Liver (tissue), 9 donors: ENCODE results near the gene PRSS8. TPM values are rescaled to one million over a fixed set of nuclear protein-coding genes. Genes with fewer than 3 reads are reported as not detected.
"Not testable (repeated sequence)": the region's sequence is repeated elsewhere in the genome, so short reads cannot be mapped to it uniquely, and the experiment has no call there.

Source experiments
- DNase-seq: peaks from one replicate; pipeline ENCODE4 v3.0.0-alpha.2; 2017; ENCODE audit warnings: low spot score
- H3K27ac ChIP-seq, 2 donors: one replicate each; pipeline ENCODE4 v1.7.0; 2013; ENCODE audit warnings: inconsistent platforms in 2 of 2, low read length in 2 of 2, control low read depth in 1 of 2, low read depth in 1 of 2, mild to moderate bottlenecking in 1 of 2
- H3K27me3 ChIP-seq, 4 donors: one replicate each; pipeline versions ENCODE4 v1.6.1 to v1.7.0; 2013; ENCODE audit warnings: low read length in 3 of 4, inconsistent platforms in 1 of 4, mild to moderate bottlenecking in 1 of 4, moderate library complexity in 1 of 4; ENCODE audit not compliant: control insufficient read depth in 4 of 4, insufficient read depth in 4 of 4
- H3K36me3 ChIP-seq, 4 donors: one replicate each; pipeline versions ENCODE4 v1.6.1 to v1.7.0; 2013; ENCODE audit warnings: low read length in 3 of 4, mild to moderate bottlenecking in 3 of 4, low read depth in 1 of 4, moderate library complexity in 1 of 4; ENCODE audit not compliant: control insufficient read depth in 4 of 4, insufficient read depth in 3 of 4
- H3K4me1 ChIP-seq, 4 donors: one replicate each; pipeline versions ENCODE4 v1.6.1 to v1.7.0; 2013; ENCODE audit warnings: low read length in 3 of 4, mild to moderate bottlenecking in 3 of 4, moderate library complexity in 1 of 4; ENCODE audit not compliant: control insufficient read depth in 4 of 4, insufficient read depth in 4 of 4
- H3K4me3 ChIP-seq, 3 donors: one replicate each; pipeline versions ENCODE4 v1.6.1 to v1.7.0; 2013; ENCODE audit warnings: low read length in 3 of 3, control low read depth in 1 of 3, low read depth in 1 of 3, mild to moderate bottlenecking in 1 of 3
- H3K9ac ChIP-seq, 2 donors: one replicate each; pipeline ENCODE4 v1.7.0; 2013; ENCODE audit warnings: low read length in 2 of 2, mild to moderate bottlenecking in 2 of 2, moderate library complexity in 2 of 2, control low read depth in 1 of 2, low read depth in 1 of 2
- H3K9me3 ChIP-seq, 4 donors: one replicate each; pipeline versions ENCODE4 v1.6.1 to v1.7.0; 2013; ENCODE audit warnings: low read length in 3 of 4; ENCODE audit not compliant: control insufficient read depth in 4 of 4
- EGR1 ChIP-seq, 2 donors: IDR thresholded peaks; 2 replicates each; pipeline ENCODE4 v1.6.1; 2016 to 2018; ENCODE audit warnings: antibody characterized with exemption in 2 of 2, low read depth in 2 of 2
- FOXA2 ChIP-seq: IDR thresholded peaks from 2 replicates; pipeline ENCODE4 v1.6.1; 2016; ENCODE audit warnings: antibody characterized with exemption
- GABPA ChIP-seq, 2 donors: IDR thresholded peaks in 1 of 2; conservative IDR thresholded peaks in 1 of 2; 2 replicates each; pipeline ENCODE4 v1.6.1; 2016; ENCODE audit warnings: antibody characterized with exemption in 2 of 2, mild to moderate bottlenecking in 1 of 2, moderate library complexity in 1 of 2
- HNF4A ChIP-seq, 2 donors: conservative IDR thresholded peaks; 2 replicates each; pipeline ENCODE4 v1.6.1; 2016; ENCODE audit warnings: antibody characterized with exemption in 2 of 2, mild to moderate bottlenecking in 2 of 2
- HNF4G ChIP-seq: IDR thresholded peaks from 2 replicates; pipeline ENCODE4 v1.6.1; 2016; ENCODE audit warnings: antibody characterized with exemption
- NR2F2 ChIP-seq: IDR thresholded peaks from 2 replicates; pipeline ENCODE4 v1.6.1; 2016; ENCODE audit warnings: antibody characterized with exemption
- RAD21 ChIP-seq, 2 donors: IDR thresholded peaks; 2 replicates each; pipeline ENCODE4 v1.6.1; 2016; ENCODE audit warnings: antibody characterized with exemption in 2 of 2, mild to moderate bottlenecking in 2 of 2
- RXRA ChIP-seq, 2 donors: IDR thresholded peaks; 2 replicates each; pipeline ENCODE4 v1.6.1; 2017 to 2018; ENCODE audit warnings: antibody characterized with exemption in 2 of 2, mild to moderate bottlenecking in 1 of 2
- TAF1 ChIP-seq: conservative IDR thresholded peaks from 2 replicates; pipeline ENCODE4 v1.6.1; 2016; ENCODE audit warnings: antibody characterized with exemption, mild to moderate bottlenecking
- WGBS: extraction: QIAGEN DNeasy Blood & Tissue Kit; methylation state at CpG from one replicate; pipeline ENCODE4 v1.1.7; 2013; 5-methylcytosine and 5-hydroxymethylcytosine counted together
- polyA plus RNA-seq, 2 donors: library from polyadenylated mRNA; stranded (reverse) in 1 of 2; unstranded in 1 of 2; fragments of 200-250 nt in 1 of 2; fragments of >200 nt in 1 of 2; fragmentation: Nextera tagmentation in 1 of 2; extraction: Ambion mirVana in 1 of 2; gene quantifications; one replicate each; pipeline versions ENCODE4 v1.2.1 to v1.2.3, GENCODE V29; 2013 to 2015
- total RNA-seq, 2 donors: library from RNA; depleted of rRNA; stranded (reverse); fragments of >200 nt; gene quantifications; one replicate each; pipeline ENCODE4 v1.2.3, GENCODE V29; 2014
- TF ChIP-seq, protein P1 (sequence below): IDR thresholded peaks from 2 replicates; pipeline ENCODE4 v1.6.1; 2016; ENCODE audit warnings: antibody characterized with exemption
- TF ChIP-seq, protein P2 (sequence below): IDR thresholded peaks from 2 replicates; pipeline ENCODE4 v1.6.1; 2016; ENCODE audit warnings: antibody characterized with exemption
- TF ChIP-seq, protein P3 (sequence below): fragments of 150-350 bp; IDR thresholded peaks from 2 replicates; pipeline ENCODE4 v1.5.1; 2017; ENCODE audit warnings: improper control_type of control experiment, low read depth, low read length; ENCODE audit not compliant: missing input control
- TF ChIP-seq, protein P4 (sequence below): IDR thresholded peaks from 2 replicates; pipeline ENCODE4 v1.6.1; 2016; ENCODE audit warnings: antibody characterized with exemption
- donor health status: healthy.
- donor health status: healthy.
- donor health status: healthy.
- donor health status: healthy.
- donor health status: healthy.

PRSS8 gene
- total and polyA plus RNA-seq, 4 donors: 1.1 to 50.1 (median 8.4) TPM

DNA sequence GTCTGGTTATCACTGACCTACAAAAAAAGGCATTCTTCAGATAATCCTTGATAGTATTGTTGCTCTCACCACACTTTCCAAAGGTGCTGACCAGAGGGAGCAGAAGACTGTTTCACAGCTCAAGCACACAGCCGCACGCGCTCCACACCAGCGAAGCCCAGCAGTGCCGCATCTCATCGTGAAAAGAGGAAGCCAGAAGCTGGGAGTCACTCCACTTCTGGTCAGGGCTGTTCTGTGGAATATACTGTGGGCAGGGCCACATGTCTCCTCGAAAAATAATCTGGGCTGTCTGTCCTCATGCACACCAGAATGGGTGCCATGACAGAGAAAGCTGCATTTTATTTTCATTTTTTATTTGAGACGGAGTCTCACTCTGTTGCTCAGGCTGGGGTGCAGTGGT lies 21.6 kb upstream of the PRSS8 start:
- Histone ChIP-seq H3K9me3 (no peaks in the 10 kb centered on the region), H3K9ac (no peak overlapping the region), H3K27me3 (no peaks in the 10 kb centered on the region), H3K27ac (no peak overlapping the region), H3K4me3 (no peak overlapping the region), H3K36me3 (no peaks in the 10 kb centered on the region), H3K4me1 (peaks cover 0 to 1% (median 0%) of the 10 kb centered on the region in 4 donors)
- WGBS: 47% methylated on average over 8 of the region's 8 CpGs
- TF ChIP-seq HNF4G (no peak), FOXA2 (no peak), GABPA (IDR thresholded peaks at IDR 0.05 in 1 of 2, conservative IDR thresholded peaks at IDR 0.05 in 1 of 2) (no peak), TAF1 (no peak), EGR1 (IDR thresholded peaks at IDR 0.05; ENCODE audit: low read depth in 2 of 2) (no peak), NR2F2 (no peak), RAD21 (IDR thresholded peaks at IDR 0.05) (no peak), RXRA (IDR thresholded peaks at IDR 0.05) (no peak), HNF4A (conservative IDR thresholded peaks at IDR 0.05) (no peak)
- TF ChIP-seq, protein P1, sequence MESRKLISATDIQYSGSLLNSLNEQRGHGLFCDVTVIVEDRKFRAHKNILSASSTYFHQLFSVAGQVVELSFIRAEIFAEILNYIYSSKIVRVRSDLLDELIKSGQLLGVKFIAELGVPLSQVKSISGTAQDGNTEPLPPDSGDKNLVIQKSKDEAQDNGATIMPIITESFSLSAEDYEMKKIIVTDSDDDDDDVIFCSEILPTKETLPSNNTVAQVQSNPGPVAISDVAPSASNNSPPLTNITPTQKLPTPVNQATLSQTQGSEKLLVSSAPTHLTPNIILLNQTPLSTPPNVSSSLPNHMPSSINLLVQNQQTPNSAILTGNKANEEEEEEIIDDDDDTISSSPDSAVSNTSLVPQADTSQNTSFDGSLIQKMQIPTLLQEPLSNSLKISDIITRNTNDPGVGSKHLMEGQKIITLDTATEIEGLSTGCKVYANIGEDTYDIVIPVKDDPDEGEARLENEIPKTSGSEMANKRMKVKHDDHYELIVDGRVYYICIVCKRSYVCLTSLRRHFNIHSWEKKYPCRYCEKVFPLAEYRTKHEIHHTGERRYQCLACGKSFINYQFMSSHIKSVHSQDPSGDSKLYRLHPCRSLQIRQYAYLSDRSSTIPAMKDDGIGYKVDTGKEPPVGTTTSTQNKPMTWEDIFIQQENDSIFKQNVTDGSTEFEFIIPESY: no peak
- TF ChIP-seq, protein P2, sequence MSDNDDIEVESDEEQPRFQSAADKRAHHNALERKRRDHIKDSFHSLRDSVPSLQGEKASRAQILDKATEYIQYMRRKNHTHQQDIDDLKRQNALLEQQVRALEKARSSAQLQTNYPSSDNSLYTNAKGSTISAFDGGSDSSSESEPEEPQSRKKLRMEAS: no peak
- TF ChIP-seq, protein P3, sequence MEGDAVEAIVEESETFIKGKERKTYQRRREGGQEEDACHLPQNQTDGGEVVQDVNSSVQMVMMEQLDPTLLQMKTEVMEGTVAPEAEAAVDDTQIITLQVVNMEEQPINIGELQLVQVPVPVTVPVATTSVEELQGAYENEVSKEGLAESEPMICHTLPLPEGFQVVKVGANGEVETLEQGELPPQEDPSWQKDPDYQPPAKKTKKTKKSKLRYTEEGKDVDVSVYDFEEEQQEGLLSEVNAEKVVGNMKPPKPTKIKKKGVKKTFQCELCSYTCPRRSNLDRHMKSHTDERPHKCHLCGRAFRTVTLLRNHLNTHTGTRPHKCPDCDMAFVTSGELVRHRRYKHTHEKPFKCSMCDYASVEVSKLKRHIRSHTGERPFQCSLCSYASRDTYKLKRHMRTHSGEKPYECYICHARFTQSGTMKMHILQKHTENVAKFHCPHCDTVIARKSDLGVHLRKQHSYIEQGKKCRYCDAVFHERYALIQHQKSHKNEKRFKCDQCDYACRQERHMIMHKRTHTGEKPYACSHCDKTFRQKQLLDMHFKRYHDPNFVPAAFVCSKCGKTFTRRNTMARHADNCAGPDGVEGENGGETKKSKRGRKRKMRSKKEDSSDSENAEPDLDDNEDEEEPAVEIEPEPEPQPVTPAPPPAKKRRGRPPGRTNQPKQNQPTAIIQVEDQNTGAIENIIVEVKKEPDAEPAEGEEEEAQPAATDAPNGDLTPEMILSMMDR: no peak
- TF ChIP-seq, protein P4, sequence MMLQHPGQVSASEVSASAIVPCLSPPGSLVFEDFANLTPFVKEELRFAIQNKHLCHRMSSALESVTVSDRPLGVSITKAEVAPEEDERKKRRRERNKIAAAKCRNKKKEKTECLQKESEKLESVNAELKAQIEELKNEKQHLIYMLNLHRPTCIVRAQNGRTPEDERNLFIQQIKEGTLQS: no peak
- no peak for DNase-seq

DNA sequence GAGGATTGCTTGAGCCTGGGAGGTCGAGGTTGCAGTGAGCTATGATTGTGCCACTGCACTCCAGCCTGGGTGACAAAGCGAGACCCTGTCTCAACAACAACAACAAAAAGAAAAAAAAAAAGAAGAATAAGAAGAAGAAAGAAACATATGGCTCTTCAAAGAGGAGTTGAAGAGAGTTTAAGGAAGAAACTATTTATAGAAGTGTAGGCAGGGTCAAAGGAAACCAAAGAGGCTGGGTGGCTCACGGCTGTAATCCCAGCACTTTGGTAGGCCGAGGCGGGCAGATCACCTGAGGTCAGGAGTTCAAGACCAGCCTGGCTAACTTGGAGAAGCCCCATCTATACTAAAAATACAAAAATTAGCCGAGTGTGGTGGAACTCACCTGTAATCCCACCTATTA lies 15.4 kb upstream of the PRSS8 start:
- not testable (repeated sequence) for H3K36me3 ChIP-seq, DNase-seq, H3K4me3 ChIP-seq, H3K27ac ChIP-seq, H3K9me3 ChIP-seq, H3K4me1 ChIP-seq, H3K27me3 ChIP-seq, H3K9ac ChIP-seq
- 77% methylated on average over 6 of the region's 6 CpGs for WGBS
